Stimulated activated CD4-positive, alpha-beta T cell treated with anti-CD3 and anti-CD28 coated beads, Interleukin-15, amount 100 ng/mL, for 1 hour (primary cell): ENCODE results near the gene ANKLE2.

Experiments used
- DNase-seq, 2 donors: peaks; one replicate each; pipeline ENCODE4 v3.0.0-alpha.2; 2020; ENCODE audit warnings: low read depth in 1 of 2, low spot score in 1 of 2

The ANKLE2 gene

DNA sequence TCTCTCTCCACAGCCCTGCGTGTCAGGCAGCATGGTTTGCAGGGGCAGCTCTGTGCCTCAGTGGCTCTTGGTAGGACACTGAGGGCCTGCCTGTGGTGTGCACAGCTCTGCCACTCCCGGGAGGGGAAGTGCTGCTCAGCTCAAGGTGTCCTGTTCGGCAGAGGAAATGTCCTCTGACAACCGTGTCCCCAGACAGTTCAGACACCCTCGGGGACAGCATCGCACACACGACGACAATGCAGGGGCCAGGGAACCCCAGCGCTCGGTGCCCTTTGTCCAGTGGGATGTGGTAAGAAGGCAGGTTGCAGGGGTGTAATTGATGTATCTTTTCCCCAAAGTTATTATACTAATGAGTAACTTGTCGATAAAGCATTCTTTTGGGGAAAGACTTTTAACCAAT, 14.2 kb downstream of the ANKLE2 start:
- no peak for DNase-seq

DNA sequence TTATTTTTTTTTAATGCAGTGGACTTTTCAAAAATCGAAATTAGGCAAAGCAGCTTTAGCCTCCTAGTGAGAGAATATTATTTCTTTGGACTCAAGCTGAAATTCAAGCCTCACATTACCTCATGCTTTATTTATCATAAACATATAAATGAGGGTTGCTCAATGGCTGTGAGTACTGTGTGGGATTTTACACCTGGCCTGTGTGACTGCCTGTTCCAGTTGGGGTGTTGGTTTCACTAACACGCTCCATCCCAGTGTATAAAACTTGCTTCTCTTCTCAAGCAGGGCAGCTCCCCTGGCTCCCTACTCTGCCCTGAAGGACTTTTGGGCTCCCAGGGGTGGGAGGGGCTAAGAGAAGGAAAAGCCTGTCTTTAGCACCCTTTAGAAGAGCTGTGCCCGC, 15.0 kb downstream of the ANKLE2 start:
- DNase-seq, result no peak

DNA sequence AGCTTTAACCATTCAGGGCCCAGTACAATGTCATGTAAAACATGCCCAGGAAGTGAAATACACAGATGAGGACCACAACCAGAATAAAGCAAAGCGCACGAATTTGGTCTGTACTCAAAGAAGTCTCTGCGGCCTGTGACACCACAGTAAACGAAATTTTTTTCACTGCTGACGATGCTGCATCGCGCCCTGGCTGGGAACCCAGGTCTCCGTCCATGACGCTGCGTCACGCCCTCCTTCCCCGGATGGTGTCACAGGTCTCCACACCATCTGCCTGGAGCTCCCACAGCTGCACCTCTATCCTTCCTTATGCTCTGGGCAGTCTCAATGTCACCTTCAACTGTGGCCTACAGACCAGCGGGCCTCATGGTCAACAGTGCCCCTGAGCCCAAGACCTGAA, 17.8 kb downstream of the ANKLE2 start:
- no peak for DNase-seq

DNA sequence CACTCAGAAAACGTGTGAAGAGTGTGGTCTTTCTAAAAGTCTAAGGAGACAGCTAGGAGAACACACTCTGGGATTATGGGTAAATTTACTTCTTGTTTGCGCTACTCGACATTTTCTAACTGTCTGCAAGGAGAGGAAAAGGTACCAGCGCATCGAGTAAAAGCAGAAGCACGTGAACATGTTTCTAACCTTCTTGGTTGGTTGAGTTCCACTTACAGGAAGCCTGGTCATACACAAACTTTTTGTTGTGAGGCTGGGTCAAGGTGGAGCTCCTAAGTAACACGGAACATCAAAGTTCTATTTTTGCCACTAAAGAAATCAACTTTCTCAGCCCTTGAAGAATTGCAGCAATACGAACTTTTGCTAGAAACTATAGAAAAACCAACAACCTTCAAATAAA, 20.0 kb downstream of the ANKLE2 start:
- no peak for DNase-seq

DNA sequence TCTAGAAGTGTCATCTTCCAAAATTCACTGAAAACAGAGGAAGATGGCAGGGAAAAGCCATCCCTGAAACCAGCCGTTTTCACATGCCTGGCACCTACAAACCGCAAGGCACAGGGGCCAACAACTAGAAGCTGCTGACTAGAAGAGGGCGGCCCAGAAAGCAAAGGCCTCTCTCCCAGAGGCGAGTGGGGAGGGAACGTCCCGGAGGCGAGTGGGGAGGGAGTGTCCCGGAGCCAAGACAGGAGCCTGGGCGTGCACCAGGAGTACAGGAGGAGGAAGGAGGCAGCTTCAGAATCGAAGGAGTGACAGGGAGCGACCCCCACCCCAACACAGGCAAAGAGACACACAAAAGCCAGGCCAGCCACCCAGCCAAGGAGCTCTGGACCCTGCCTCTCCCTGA, 21.0 kb downstream of the ANKLE2 start:
- no peak for DNase-seq

DNA sequence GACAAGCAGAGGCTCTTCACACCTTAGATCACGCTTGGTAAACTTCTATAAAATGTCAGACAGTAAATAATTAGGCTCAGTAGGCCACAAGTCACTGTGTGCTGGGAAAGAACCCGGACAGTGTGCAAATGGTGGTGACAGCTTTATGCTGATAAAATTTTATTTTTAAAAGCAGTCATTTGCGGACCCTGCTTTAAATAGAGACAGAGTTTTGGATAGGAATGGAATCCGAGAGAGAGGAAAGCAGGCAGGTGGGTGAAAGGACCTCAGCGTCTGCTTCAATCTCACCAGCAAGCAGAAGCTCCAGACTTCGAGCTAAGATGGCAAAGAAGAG, 21.4 kb downstream of the ANKLE2 start:
- DNase-seq, result no peak

DNA sequence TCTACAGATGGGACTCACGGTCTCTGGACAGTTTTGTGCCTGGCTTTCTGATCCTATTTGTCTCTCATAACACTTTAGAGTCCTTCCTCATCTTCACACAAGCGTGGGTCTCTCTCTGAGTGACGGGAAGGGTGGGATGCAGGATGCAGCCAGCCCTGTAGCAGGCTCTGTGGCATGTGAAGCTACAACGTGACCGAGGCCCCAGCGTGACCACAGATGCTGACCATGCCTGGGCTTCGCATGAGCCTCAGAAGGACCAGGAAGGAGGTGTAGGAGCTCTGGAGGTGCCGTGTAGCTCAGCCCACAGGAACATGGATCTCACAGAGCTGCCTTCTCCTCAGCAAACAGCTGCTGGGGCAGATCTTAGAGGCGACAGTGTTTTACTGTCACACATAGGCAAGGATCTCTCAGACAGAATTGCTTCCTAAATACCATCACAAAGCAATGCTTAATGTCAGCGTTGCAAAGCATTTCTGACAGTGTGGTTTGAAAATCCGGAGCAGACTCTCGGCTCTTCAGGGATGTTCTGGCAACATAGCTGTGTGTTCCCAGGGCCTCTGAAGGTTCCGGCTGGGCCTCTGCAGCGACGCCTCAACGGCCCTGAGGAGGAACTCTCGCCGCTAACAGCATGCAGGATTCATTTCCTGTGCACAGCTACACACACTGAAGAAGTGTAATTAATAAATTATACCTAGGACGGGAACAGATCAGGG, 21.9 kb downstream of the ANKLE2 start:
- DNase-seq, result no peak

DNA sequence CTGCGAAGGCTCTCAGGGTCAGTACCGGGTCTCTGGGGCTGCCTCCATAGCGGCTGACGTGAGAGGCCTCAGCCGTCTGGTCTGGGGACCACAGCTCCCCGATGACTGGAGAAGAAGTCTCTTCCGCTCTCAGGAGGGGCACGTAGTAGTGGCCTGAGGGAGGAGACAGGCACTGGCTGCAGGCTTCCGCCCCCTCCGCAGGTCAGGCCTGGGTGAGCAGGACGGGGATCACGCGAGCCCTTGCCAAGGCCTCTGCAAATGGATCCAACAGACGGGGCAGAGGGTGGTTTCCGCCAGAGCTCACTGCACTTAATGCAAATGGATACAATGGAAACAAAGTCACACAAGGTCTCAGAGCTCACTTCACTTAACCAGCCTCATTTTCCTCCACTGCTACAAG, 24.7 kb downstream of the ANKLE2 start:
- DNase-seq, result no peak

DNA sequence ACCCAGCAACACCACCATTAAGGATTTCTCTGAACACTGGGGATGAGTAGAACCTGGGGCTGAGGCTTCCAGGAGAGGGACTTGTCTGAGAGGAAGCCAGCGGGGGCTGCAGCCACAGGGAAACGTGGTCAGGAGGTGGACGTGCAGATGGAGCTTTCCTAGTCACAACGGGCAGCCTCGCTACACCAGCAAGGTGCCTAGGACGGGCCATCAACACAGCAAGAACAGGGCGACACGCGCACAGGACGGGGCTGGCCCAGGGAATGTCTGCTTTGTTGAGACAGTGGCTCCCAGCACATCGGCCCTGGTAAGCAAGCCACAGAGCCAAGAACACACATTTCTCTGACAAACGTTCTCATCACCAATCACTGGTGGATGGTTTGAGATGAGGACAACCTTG, 25.3 kb downstream of the ANKLE2 start:
- DNase-seq, result no peak

DNA sequence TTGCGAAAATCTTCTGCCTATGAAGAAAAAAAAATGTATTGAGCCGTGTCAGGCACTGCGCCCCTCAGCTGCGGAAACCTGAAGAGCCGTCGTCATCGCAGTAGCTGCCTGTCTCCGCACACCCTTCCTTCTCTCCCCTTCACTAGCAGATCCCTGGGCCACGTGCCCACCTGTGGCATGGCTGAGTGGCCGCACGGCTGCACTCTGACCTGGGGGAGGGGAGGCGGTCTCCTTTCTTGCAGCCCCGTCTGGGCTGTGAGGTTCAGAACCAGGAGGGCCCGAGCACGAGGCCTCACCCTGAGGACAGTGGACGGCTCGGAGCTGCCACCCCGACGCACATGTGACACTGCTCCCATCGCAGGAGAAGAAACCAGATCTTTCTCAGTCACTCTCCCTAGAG, 26.1 kb downstream of the ANKLE2 start:
- DNase-seq, result no peak

DNA sequence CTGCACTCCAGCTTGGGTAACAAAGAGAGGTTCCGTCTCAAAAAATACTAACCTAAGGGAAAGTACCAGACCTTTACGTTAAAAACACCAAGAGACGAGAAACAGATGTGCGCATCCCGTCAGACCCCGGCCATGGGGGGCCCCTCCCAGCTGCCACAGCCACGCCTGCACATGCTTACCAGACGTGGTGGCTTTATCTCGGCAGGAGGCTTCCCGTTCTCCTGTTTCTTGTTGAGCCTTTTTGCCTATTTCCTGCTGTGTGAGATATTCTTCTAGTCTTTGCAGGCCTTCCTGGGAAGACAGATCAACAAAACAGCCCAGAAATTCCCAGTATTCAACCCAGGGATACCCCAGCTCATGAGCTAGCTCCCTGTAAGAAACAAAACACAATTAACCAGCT, 27.4 kb downstream of the ANKLE2 start:
- no peak for DNase-seq

DNA sequence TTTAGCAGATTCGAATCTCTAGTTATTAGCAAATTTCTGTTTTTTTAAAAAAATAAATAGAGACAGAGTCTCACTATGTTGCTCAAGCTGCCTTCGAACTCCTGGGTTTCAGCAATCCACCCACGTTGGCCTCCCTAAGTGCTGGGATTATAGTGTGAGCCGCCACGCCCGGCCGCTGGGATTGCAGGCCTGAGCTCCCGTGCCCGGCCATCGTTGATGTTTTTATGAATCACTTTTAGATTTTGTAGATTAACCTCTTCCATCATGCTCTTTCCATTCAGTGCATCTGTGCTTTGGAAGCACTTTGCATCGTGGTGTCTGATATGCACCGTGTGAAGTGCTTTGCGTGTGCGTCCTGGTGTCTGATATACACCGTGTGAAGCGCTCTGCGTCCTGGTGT, 30.1 kb downstream of the ANKLE2 start:
- no peak for DNase-seq

DNA sequence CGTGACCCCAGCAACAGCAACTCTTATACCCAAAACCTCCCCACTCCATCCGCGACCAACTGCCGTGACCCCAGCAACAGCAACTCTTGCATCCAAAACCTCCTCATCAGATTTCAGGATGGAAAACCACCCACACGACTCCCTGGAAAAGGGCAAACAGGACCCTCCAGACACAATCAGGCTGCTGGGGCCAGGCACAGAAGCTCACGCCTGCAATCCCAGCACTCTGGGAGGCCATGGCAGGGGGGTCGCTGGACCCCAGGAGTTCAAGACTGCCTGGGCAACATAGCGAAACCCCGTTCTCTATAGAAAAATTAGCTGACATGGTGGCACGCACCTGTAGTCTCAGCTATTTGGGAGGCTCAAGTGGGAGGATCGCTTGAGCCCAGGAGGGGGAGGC, 31.3 kb downstream of the ANKLE2 start:
- no peak for DNase-seq

DNA sequence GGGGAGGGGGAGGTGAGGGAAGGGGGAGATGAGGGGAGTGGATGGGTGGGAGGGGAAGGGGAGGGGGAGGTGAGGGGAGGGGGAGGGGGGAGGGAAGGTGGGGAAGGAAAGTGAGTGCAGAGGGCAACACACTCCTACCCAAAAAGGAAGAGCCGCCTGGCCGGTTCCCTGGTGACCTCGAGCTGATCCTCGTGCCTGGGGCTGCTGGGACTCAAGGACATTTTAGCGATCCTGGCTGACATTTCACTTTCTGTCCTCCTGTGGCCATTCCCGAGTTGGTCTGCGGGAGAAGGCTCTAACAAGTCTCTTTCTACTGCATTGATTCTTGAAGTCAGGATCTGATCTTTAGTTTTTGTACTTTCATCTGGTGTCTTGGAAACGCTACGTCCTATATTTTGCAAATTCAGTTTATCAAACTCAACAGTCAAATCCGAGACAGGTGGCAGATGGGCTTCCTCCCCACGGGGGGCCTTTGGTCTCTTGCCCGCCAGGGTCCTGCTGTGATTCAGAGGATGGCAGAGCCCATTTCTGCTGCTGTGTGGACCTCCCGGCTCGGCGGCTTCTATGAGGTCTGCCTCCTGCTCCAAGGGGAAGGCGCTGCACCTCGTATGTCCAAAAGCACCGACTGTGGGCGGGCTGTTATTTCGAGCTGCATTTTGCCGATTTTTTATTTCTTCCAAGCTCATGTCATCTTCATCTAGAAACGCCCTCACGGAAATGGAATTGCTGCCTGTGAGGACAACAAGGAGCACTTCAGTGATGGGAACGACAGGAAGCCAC, 31.9 kb downstream of the ANKLE2 start:
- no peak for DNase-seq

DNA sequence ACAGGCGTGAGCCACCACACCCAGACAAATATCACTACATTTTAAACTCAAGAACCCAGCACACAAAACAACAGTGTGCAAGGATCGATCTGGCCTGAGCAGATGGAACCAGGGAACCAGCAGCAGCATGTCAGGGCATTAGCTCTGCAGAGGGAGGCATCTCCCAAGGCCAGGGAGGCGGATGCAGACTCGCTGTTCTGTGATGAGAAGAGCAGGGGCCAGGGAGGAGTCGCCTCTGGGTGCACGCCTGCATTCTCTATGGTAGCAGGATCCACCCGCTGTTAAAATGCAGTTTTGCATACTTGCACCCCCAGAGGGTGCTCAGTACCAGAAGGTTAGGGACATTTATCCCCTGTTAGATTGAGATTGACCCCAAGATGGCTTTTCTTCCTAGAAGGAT, 33.1 kb downstream of the ANKLE2 start:
- no peak for DNase-seq

DNA sequence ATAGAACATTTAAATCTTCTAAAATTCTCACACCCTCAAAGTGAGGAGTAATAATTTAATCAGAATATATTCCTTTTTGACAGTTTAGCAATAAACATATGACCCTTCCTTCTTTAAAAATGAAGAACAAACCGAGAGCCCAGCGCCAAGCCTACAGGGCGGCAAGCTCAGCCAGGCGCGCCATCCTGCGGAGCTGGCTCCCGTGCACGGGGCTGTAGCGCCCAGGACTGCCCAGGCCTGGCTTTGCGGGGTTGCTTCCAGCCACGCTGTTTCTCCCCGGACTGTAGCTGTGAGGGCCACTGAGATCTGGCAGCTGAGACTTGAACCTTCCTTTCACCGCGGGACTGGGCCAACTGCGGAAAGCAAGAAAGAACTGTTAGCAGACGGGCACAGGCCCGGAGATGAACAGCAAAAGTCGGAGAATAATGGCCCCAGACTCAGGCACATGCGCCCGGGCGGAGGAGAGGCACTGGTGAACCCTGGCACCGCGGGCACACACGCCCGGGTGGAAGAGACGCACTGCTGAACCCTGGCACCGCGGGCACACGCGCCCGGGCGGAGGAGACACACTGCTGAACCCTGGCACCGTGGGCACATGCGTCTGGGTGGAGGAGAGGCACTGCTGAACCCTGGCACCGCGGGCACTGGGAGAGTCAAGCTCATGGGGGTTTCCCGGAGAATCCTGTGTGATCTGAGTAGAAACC, 34.4 kb downstream of the ANKLE2 start:
- no peak for DNase-seq

DNA sequence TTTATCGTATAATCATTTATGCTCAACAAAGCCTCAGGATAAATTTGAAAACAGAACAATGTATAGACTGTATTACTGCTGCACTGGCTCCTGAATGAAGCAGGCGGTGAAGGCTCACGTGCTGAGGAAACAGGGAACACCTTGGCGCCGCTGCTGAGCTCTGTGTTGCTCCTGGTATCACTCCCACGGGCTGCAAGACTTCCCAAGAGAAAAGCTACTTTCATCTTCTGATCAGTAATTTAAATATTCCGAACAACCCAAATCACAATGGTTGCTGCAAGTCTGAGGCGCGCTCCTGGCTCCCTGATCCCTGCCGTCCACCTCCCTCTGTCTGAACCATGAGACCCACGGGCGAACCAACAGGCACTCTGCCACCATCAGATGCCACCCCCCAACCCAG, 35.2 kb downstream of the ANKLE2 start:
- no peak for DNase-seq

DNA sequence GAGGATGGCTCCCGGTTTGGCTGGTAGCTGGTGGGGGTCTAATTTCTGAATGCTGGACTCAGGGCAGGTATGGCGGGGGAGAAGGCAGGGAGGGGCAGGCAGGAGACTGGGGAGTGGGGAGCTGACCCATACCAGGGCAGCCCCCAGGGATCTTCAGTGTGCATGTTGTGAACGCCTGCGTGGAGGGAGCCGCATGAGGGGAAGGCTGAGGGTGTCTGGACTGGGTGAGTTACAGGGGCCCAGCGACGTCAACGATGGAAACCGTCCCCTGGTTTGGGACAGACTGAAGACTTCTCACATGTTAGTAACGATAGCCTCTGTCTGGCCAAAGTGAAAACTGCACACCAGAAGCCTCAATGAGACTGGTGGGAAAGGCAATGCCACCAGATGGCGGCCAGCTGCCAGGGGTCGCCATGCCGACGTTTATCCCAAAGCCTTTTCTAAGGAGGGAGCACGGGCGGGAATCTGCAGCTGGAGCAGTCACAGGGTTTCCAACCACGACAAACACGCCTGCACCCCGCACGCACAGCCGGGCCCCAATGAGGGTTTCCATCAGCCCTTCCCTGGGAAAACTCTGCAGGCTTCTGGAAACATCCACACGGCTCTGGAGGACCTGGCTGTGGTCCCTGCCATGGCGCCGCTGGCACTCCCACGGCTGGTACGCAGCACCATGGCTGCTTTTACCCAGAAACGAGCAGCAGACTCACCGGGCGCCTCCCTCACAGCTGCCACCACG, 37.0 kb downstream of the ANKLE2 start:
- DNase-seq, result no peak

DNA sequence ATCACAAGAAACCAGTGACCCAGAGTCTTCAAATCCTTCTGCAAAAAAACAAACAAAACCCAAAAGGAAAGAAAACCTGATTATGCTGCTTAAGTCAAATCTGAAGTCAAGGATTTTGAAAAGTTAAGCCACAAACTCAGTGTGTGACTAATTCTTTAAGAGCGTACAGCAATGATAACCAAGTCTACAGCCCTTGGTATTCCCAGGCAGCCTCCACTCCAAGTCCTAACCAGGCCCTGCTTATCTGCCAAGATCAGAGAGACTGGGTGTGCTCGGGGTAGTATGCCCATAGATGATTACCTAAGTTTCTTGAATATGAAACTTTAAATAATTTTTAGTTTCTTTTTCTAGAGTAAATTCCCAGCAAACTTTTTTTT, 37.9 kb downstream of the ANKLE2 start:
- DNase-seq, result no peak

DNA sequence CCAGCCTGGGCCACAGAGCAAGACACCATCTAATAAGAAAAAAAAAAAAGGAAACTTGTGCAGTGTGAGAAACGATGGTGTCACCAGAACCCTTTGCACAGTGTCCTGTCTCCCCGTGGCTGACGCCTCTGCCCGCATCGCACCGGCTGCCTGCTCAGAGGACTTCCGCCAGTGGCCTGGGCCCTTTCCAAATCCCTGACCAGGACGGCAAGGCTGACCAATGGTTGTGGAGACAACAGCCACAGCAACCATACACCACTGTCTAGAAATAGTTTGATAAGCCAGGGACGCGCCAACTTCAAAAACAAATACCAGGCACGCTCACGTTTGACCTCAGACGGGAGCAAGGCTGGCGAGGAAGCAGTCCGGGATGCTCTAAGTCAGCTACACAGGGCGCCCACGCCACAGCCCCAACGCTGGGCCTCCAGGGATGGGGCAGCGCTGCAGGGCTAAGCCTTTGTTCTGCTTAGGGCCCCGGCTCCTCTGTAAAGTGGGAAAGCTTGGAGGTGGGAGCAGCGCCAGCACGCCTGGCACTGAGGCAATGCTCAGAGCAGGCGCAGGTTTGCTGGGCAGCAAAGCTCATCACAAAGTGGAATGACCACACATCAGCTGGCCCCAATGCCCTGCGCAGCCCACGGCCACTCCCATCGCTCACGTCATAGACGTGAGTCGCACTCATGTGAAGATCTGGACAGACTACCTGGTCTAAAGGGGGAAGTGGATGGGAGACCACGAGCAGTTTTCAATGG, 38.4 kb downstream of the ANKLE2 start:
- no peak for DNase-seq
